GM18508 (cell line): ENCODE results near the gene CMAS.
A peak's percentile ranks its signal among the peaks of the same experiment; 100 is the strongest.
"Not testable (repeated sequence)": the region's sequence is repeated elsewhere in the genome, so short reads cannot be mapped to it uniquely, and the experiment has no call there.

Experiments used
- ATAC-seq: cut with Tn5 transposase; IDR thresholded peaks from one replicate; pipeline ENCODE4 v1.9.1; 2021; ENCODE audit warnings: moderate number of reproducible peaks; ENCODE audit not compliant: insufficient read depth, unreplicated experiment

The CMAS gene

GRCh38 chr12:22044391-22044790 is 1.6 kb upstream of the CMAS start:
- ATAC-seq: no peak

- peak; percentile 27 for ATAC-seq
Observed at GRCh38 chr12:22046968-22047390, 961 bp downstream of the CMAS start.

GRCh38 chr12:22047494-22047893 is 1.5 kb downstream of the CMAS start:
- ATAC-seq: no peak

GRCh38 chr12:22048351-22049041 is 2.5 kb downstream of the CMAS start:
- ATAC-seq: no peak

GRCh38 chr12:22050078-22050477 is 4.1 kb downstream of the CMAS start:
- ATAC-seq: no peak

- ATAC-seq: no peak
Observed at GRCh38 chr12:22051114-22051698, 5.2 kb downstream of the CMAS start.

GRCh38 chr12:22052994-22053393 is 7.0 kb downstream of the CMAS start:
- ATAC-seq: not testable (repeated sequence)

- ATAC-seq: no peak
Observed at GRCh38 chr12:22054155-22054554, 8.1 kb downstream of the CMAS start.

GRCh38 chr12:22056607-22057006 is 10.6 kb downstream of the CMAS start:
- ATAC-seq: no peak

GRCh38 chr12:22059976-22060647 is 14.1 kb downstream of the CMAS start:
- ATAC-seq: no peak

- no peak for ATAC-seq
Observed at GRCh38 chr12:22064968-22065367, 18.9 kb downstream of the CMAS start.

- no peak for ATAC-seq
Observed at GRCh38 chr12:22066310-22066709, 20.3 kb downstream of the CMAS start.

- ATAC-seq: no peak
Observed at GRCh38 chr12:22069851-22070250, 23.8 kb downstream of the CMAS start.

GRCh38 chr12:22082190-22082701 is 36.2 kb downstream of the CMAS start:
- no peak for ATAC-seq

GRCh38 chr12:22083167-22083566 is 37.1 kb downstream of the CMAS start:
- no peak for ATAC-seq

GRCh38 chr12:22084852-22085251 is 38.8 kb downstream of the CMAS start:
- no peak for ATAC-seq

- no peak for ATAC-seq
Observed at GRCh38 chr12:22088886-22089285, 42.9 kb downstream of the CMAS start.

GRCh38 chr12:22089486-22089885 is 43.5 kb downstream of the CMAS start:
- no peak for ATAC-seq

- not testable (repeated sequence) for ATAC-seq
Observed at GRCh38 chr12:22099062-22099461, 53.0 kb downstream of the CMAS start.

- peak; percentile 43 for ATAC-seq
Observed at GRCh38 chr12:22100958-22101748, 55.1 kb downstream of the CMAS start.
